Measurements from ENCODE around the gene PLAGL1.
"Not testable (repeated sequence)": the region's sequence is repeated elsewhere in the genome, so short reads cannot be mapped to it uniquely, and the experiment has no call there.

PLAGL1 gene

GRCh38 chr6:144008120-144008811 is at the start of gene PLAGL1:
Gene PLAGL1 (minus strand): TSS chr6:144008259. CDS start chr6:143948136, 60,123 bp downstream.
- DNase-seq (ENCODE audit: low read depth): no peak

- peak; percentile 42 for DNase-seq (ENCODE audit: low read depth)
These were observed 47.3 kb upstream of the PLAGL1 start for GRCh38 chr6:144055121-144055931.

- no peak for DNase-seq (ENCODE audit: low read depth)
These were observed 45.5 kb upstream of the PLAGL1 start for GRCh38 chr6:144053601-144054000.

- DNase-seq (ENCODE audit: low read depth): no peak
These were observed 44.4 kb upstream of the PLAGL1 start for GRCh38 chr6:144052488-144052887.

- no peak for DNase-seq (ENCODE audit: low read depth)
These were observed 41.3 kb upstream of the PLAGL1 start for GRCh38 chr6:144049386-144049785.

- no peak for DNase-seq (ENCODE audit: low read depth)
These were observed 39.6 kb upstream of the PLAGL1 start for GRCh38 chr6:144047688-144048087.

- not testable (repeated sequence) for DNase-seq (ENCODE audit: low read depth)
These were observed 38.6 kb upstream of the PLAGL1 start for GRCh38 chr6:144046672-144047071.

GRCh38 chr6:144044989-144045388 is 36.9 kb upstream of the PLAGL1 start:
- DNase-seq (ENCODE audit: low read depth): not testable (repeated sequence)

- DNase-seq (ENCODE audit: low read depth): no peak
These were observed 28.8 kb upstream of the PLAGL1 start for GRCh38 chr6:144036835-144037195.

- no peak for DNase-seq (ENCODE audit: low read depth)
These were observed 28.2 kb upstream of the PLAGL1 start for GRCh38 chr6:144036064-144036834.

- DNase-seq (ENCODE audit: low read depth): no peak
These were observed 27.4 kb upstream of the PLAGL1 start for GRCh38 chr6:144035416-144035815.

GRCh38 chr6:144033816-144034735 is 26.0 kb upstream of the PLAGL1 start:
- no peak for DNase-seq (ENCODE audit: low read depth)

- no peak for DNase-seq (ENCODE audit: low read depth)
These were observed 21.4 kb upstream of the PLAGL1 start for GRCh38 chr6:144029452-144029851.

- DNase-seq (ENCODE audit: low read depth): no peak
These were observed 20.0 kb upstream of the PLAGL1 start for GRCh38 chr6:144027932-144028587.

- DNase-seq (ENCODE audit: low read depth): no peak
These were observed 15.2 kb upstream of the PLAGL1 start for GRCh38 chr6:144023216-144023615.

- no peak for DNase-seq (ENCODE audit: low read depth)
These were observed 11.9 kb upstream of the PLAGL1 start for GRCh38 chr6:144019929-144020328.

- no peak for DNase-seq (ENCODE audit: low read depth)
These were observed 9.4 kb upstream of the PLAGL1 start for GRCh38 chr6:144017166-144018094.

GRCh38 chr6:144013486-144013909 is 5.4 kb upstream of the PLAGL1 start:
- DNase-seq (ENCODE audit: low read depth): peak; percentile 53

- DNase-seq (ENCODE audit: low read depth): no peak
These were observed 4.5 kb upstream of the PLAGL1 start for GRCh38 chr6:144012534-144012933.

- DNase-seq (ENCODE audit: low read depth): not testable (repeated sequence)
These were observed 1.6 kb upstream of the PLAGL1 start for GRCh38 chr6:144009628-144010027.

All from activated T-cell treated with anti-CD3 and anti-CD28 coated beads for 24 hours (primary cell).